CD1c-positive myeloid dendritic cell (primary cell): ENCODE results near the gene CHIA.

Source experiments
- DNase-seq: peaks from one replicate; pipeline ENCODE4 v3.0.0-alpha.2; 2016; ENCODE audit errors: extremely low spot score

The CHIA gene

DNA sequence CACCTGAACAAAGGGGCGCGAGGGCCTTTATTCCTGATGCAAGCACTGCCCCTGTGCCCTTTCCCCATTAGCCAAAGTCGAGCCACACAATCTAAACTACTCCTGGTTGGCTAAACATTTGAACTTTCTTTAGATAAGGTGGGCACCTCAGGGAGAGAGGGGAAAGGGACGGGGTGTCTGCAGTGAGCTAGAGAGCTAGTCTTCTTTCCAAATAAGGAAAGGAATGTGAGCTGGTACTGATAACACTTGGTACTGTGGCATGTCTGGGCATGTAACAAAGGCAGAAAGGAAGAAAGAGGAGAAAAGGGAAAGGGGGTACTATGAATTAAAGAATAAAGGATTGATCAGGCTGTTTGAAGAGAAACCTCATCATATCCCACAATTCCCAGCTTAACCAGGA, 74.0 kb downstream of the CHIA start:
- DNase-seq: no peak

DNA sequence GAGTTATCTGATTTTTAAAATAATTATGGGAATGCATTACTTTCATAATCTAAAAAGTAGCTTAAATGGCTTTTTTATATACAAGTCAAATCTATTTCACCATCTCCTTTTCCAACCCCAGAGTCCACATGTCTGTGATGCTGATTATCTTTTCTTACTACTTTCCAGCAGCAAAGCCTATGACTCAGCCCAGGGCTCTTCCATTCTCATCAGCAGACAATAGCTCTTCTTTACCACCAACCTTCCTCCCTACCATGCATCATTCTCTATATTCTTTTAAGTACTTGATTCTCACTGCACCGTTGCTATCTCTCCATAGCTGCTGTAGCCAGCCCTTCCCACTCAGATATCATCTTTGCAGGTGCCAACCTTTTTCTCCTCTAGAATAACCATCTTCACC, 75.6 kb downstream of the CHIA start:
- DNase-seq: no peak

DNA sequence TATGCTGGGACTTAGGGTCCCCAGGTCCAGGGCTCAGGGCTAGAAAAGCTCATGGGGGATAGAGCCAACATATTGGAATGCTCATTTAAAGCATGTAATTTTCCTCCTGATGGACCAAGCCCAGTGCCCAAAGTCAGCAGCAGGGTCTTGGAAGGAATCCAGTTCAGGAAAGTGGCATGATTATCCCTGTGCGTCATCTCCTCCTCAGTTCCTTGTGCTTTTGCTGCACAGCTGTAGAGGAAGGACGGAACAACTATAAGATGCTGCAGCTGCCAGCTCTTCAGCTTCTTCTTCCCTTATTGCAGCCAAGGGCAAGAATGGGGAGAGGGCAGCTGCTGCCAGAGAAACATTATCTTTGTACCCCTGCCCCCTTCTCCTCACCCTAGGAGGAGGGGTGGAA, 78.5 kb downstream of the CHIA start:
- no peak for DNase-seq

DNA sequence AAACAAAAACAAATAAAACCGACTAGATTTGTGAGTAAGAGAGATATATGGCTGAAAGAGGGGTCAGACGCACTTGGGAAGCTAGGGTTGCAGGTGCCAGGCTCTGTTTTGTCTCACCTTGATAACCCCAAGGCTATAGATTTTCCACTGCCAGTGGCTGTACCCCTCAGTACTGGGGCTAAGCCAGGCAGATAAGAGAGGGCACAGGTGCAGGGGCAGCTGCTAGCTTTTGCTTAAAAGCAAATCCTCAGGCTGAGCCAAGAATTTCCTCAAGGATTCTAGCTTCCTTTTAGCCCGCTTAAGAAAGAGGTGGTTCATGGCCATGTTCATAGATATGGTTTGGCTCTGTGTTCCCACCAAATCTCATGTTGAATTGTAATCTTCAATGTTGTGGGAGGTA, 79.0 kb downstream of the CHIA start:
- DNase-seq: no peak
